Loucy (cell line): ENCODE results near the gene IRF1.

ENCODE experiments used
- H2AFZ ChIP-seq: fragments of 200-600 bp; sonication (generic); 2 replicates; pipeline ENCODE4 v1.6.0; 2016; ENCODE audit warnings: antibody characterized with exemption, mild to moderate bottlenecking, low read length, moderate library complexity
- H3F3A ChIP-seq: fragments of 200-600 bp; 2 replicates; pipeline ENCODE4 v1.6.0; 2016; ENCODE audit warnings: antibody characterized with exemption, low read depth, mild to moderate bottlenecking
- H3K27me3 ChIP-seq: fragments of 200-600 bp; sonication (generic); 2 replicates; pipeline ENCODE4 v1.6.1; 2014; ENCODE audit warnings: low read length, mild to moderate bottlenecking; ENCODE audit not compliant: insufficient read depth, poor library complexity, severe bottlenecking
- H3K36me3 ChIP-seq: fragments of 200-600 bp; sonication (generic); 2 replicates; pipeline ENCODE4 v1.6.1; 2016; ENCODE audit warnings: low read length; ENCODE audit not compliant: insufficient read depth
- H3K4me1 ChIP-seq: fragments of 200-600 bp; sonication (generic); 2 replicates; pipeline ENCODE4 v1.5.1; 2014; ENCODE audit warnings: low read length, mild to moderate bottlenecking; ENCODE audit not compliant: insufficient read depth, poor library complexity, severe bottlenecking
- H3K4me2 ChIP-seq: fragments of 200-600 bp; sonication (generic); 2 replicates; pipeline ENCODE4 v1.6.0; 2014; ENCODE audit warnings: antibody characterized with exemption, low read length, low read depth, mild to moderate bottlenecking; ENCODE audit not compliant: poor library complexity, severe bottlenecking
- H3K4me3 ChIP-seq: fragments of 200-600 bp; sonication (generic); 2 replicates; pipeline ENCODE4 v1.5.1; 2014; ENCODE audit warnings: low read length, mild to moderate bottlenecking, mixed read lengths; ENCODE audit not compliant: poor library complexity, severe bottlenecking
- H3K79me2 ChIP-seq: fragments of 200-600 bp; sonication (generic); 2 replicates; pipeline ENCODE4 v1.6.1; 2014; ENCODE audit warnings: low read length; ENCODE audit not compliant: insufficient read depth
- H3K9ac ChIP-seq: fragments of 200-600 bp; sonication (generic); 2 replicates; pipeline ENCODE4 v1.6.0; 2014; ENCODE audit warnings: mild to moderate bottlenecking, low read depth, low read length, moderate library complexity; ENCODE audit not compliant: poor library complexity, severe bottlenecking
- H3K9me2 ChIP-seq: fragments of 200-600 bp; sonication (generic); replicated peaks from 2 replicates; pipeline ENCODE4 v1.6.1; 2016; ENCODE audit warnings: low read depth, low read length, mixed read lengths
- H3K9me3 ChIP-seq: fragments of 200-600 bp; sonication (generic); 2 replicates; pipeline ENCODE4 v1.6.1; 2014; ENCODE audit warnings: mild to moderate bottlenecking, antibody characterized with exemption, low read length, low read depth; ENCODE audit not compliant: insufficient read depth
- H4K20me1 ChIP-seq: fragments of 200-600 bp; sonication (generic); 2 replicates; pipeline ENCODE4 v1.6.0; 2014; ENCODE audit warnings: antibody characterized with exemption, low read length, mild to moderate bottlenecking; ENCODE audit not compliant: insufficient read depth, poor library complexity, severe bottlenecking
- CTCF ChIP-seq: fragments of 200-600 bp; sonication (generic); conservative IDR thresholded peaks from 2 replicates; pipeline ENCODE4 v1.5.1; 2014; ENCODE audit warnings: mild to moderate bottlenecking, antibody characterized with exemption, low read length
- EZH2phosphoT487 ChIP-seq: fragments of 200-600 bp; IDR thresholded peaks from 2 replicates; pipeline ENCODE4 v1.6.1; 2018; ENCODE audit warnings: antibody characterized with exemption, mild to moderate bottlenecking, moderate library complexity, borderline replicate concordance

IRF1 gene

GRCh38 chr5:132496631-132497487 is 6.3 kb upstream of the IRF1 start:
- H3K9ac ChIP-seq, result peak overlapping the region; percentile 96
- H3K4me1 ChIP-seq, result peaks cover 54% of the 10 kb centered on the region
- H3K27me3 ChIP-seq, result no peaks in the 10 kb centered on the region
- no peaks in the 10 kb centered on the region for H3K9me2 ChIP-seq
- H4K20me1 ChIP-seq, result no peaks in the 10 kb centered on the region
- H2AFZ ChIP-seq, result peak overlapping the region; percentile 33; the same call in 1 of the 2 replicates
- TF ChIP-seq EZH2phosphoT487 (no peak), CTCF (no peak)
- no peaks in the 10 kb centered on the region for H3K9me3 ChIP-seq
- H3K79me2 ChIP-seq, result peaks cover 27% of the 10 kb centered on the region; the same call in 1 of the 2 replicates
- H3K4me3 ChIP-seq, result peak overlapping the region; percentile 96
- no peaks in the 10 kb centered on the region for H3K36me3 ChIP-seq
- H3K4me2 ChIP-seq, result peak overlapping the region; percentile 95
- no peaks in the 10 kb centered on the region for H3F3A ChIP-seq

- Histone ChIP-seq H3K4me3 (peak overlapping the region; percentile 96), H2AFZ (peak overlapping the region; percentile 33; the same call in 1 of the 2 replicates), H3K79me2 (peaks cover 30% of the 10 kb centered on the region; the same call in 1 of the 2 replicates), H3K9me3 (no peaks in the 10 kb centered on the region), H3K9ac (peak overlapping the region; percentile 96), H3K4me1 (peaks cover 56% of the 10 kb centered on the region), H4K20me1 (no peaks in the 10 kb centered on the region), H3K4me2 (peak overlapping the region; percentile 95), H3K36me3 (no peaks in the 10 kb centered on the region), H3K27me3 (no peaks in the 10 kb centered on the region), H3F3A (no peaks in the 10 kb centered on the region), H3K9me2 (no peaks in the 10 kb centered on the region)
- TF ChIP-seq CTCF, result no peak
- no peak for TF ChIP-seq EZH2phosphoT487
Measured at GRCh38 chr5:132496191-132496630, 5.6 kb upstream of the IRF1 start.

- H3K36me3 ChIP-seq, result no peaks in the 10 kb centered on the region
- H3K4me1 ChIP-seq, result peaks cover 53% of the 10 kb centered on the region
- H3F3A ChIP-seq, result no peaks in the 10 kb centered on the region
- no peaks in the 10 kb centered on the region for H3K9me2 ChIP-seq
- H3K4me3 ChIP-seq, result peak overlapping the region; percentile 96
- H3K9ac ChIP-seq, result peak overlapping the region; percentile 96
- H2AFZ ChIP-seq, result no peak overlapping the region
- TF ChIP-seq CTCF, result no peak
- no peak for TF ChIP-seq EZH2phosphoT487
- H4K20me1 ChIP-seq, result no peaks in the 10 kb centered on the region
- no peaks in the 10 kb centered on the region for H3K9me3 ChIP-seq
- H3K4me2 ChIP-seq, result peak overlapping the region; percentile 95
- H3K27me3 ChIP-seq, result no peaks in the 10 kb centered on the region
- peaks cover 34% of the 10 kb centered on the region; the same call in 1 of the 2 replicates for H3K79me2 ChIP-seq
Measured at GRCh38 chr5:132495667-132496190, 5.2 kb upstream of the IRF1 start.
